ENCODE measurements around the gene SUGCT.

Gene SUGCT

DNA sequence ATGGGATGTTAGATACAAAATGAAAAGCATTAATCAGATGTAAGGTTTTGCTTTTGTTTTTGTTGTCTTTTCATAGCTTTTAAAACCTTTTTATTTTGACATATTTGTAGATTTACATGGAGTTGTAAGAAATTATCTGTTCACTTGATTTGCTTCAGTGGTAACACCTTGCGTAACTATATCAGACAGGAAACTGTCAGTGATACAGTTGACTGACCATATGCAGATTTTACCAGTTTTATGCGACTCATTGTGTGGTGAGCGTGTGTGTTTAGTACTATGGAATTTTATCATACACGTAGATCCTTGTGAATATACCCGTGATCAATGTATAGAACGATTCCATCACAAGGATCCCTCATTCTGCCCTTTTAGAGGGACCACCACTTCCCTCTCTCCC, 701.4 kb downstream of the SUGCT start:
- no peak for TF ChIP-seq JUND (IDR thresholded peaks at IDR 0.05; ENCODE audit: low read depth)
- in situ Hi-C loops (cut with HindIII; ENCODE audit: low pct_unique_long_range_greater_than_20kb, low sequenced_read_pairs): no loop called here
- DNase-seq (ENCODE audit: low read depth in 1 of 2, low spot score in 1 of 2): no peak

DNA sequence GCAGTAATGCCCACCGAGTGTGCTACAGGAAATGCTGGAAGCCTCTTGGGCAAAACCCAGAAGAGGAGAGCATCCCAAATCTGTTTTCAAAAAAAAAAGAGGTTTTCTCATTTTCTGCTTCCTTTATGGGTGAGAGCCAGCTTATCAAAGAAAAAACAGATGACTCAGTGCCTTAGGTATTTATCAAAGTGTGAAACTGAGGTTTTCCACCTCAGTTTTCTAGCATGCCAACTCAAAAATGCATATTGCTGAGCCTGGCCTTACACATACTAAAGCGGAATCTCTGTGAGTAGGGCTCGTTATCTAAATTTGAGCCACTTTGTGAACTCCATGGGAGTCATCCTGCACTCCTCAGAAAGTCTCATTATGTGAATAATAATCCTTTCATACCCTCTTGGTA, 705.1 kb downstream of the SUGCT start:
- DNase-seq (ENCODE audit: low read depth in 1 of 2, low spot score in 1 of 2): no peak
- in situ Hi-C loops (cut with HindIII; ENCODE audit: low pct_unique_long_range_greater_than_20kb, low sequenced_read_pairs): no loop called here

DNA sequence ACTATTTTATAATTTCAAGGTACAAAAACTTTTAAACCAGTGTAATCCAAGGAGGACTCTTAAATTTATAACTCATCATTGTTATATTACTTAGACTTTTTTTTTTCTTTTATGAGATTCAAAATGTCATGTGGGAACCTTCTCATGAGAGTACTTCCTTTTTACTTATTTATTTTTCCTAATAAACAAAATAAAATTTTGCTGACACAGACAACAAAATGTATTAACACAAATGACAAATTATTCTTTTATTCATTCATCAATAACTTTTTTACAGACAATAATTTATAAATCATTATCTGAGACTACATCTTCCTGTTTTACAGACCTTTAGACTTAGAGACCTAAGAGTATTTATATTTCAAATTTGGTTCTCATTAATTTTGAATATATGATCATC, 706.2 kb downstream of the SUGCT start:
- no peak for DNase-seq (ENCODE audit: low read depth in 1 of 2, low spot score in 1 of 2)
- no peak for TF ChIP-seq JUND (IDR thresholded peaks at IDR 0.05; ENCODE audit: low read depth)
- in situ Hi-C loops (cut with HindIII; ENCODE audit: low pct_unique_long_range_greater_than_20kb, low sequenced_read_pairs): no loop called here

More for the DNA sequence above, 705.1 kb downstream of the SUGCT start:
- TF ChIP-seq JUND (IDR thresholded peaks at IDR 0.05; ENCODE audit: low read depth): no peak

DNA sequence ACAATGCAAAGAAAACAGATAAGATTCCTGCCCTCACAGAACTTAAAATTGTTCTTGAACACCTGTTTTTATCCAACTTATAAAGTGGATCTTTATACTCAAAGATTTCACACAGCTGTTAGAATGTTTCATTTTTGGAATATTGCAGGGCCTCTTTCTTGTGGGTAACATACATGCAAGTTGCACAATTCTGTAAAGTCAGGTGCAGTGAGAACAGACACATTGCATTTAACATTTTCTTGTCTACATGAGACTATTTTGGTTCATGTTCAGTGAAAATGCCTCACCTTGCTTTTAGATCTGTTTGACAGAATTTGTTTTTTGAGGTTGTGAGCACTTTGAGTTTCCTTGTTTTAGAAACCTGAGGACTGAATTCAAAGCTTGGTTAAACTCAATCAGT, 707.8 kb downstream of the SUGCT start:
- in situ Hi-C loops (cut with HindIII; ENCODE audit: low pct_unique_long_range_greater_than_20kb, low sequenced_read_pairs): no loop called here
- no peak for DNase-seq (ENCODE audit: low read depth in 1 of 2, low spot score in 1 of 2)
- no peak for TF ChIP-seq JUND (IDR thresholded peaks at IDR 0.05; ENCODE audit: low read depth)

DNA sequence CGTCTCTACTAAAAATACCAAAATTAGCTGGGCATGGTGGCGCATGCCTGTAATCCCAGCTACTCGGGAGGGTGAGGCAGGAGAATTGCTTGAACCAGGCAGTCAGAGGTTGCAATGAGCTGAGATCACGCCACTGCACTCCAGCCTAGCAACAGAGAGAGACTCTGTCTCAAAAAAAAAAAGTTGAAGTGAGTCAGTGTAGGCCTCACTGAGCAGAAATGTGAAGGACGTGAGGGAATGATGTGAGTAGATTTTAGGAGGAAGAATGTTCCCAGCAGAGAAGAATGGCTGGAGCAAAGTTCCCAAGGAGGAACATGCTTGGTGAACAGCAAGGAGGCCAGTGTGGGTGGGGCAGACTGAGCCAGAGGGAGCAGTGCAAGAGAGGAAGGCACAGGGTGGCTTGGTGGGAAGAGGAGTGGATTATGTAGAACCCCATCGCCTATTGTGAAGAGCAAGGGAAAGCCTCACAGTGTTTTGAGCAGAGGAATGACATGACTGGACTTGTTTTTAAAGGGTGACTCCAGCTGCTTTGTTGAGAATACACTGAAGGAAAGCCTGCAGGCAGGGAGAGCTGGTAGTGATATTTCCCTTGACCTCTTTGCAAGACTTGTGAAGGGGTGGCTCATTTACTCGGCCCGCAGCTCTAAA, 708.7 kb downstream of the SUGCT start:
- DNase-seq (ENCODE audit: low read depth in 1 of 2, low spot score in 1 of 2): no peak
- in situ Hi-C loops (cut with HindIII; ENCODE audit: low pct_unique_long_range_greater_than_20kb, low sequenced_read_pairs): no loop called here
- TF ChIP-seq JUND (IDR thresholded peaks at IDR 0.05; ENCODE audit: low read depth): no peak

DNA sequence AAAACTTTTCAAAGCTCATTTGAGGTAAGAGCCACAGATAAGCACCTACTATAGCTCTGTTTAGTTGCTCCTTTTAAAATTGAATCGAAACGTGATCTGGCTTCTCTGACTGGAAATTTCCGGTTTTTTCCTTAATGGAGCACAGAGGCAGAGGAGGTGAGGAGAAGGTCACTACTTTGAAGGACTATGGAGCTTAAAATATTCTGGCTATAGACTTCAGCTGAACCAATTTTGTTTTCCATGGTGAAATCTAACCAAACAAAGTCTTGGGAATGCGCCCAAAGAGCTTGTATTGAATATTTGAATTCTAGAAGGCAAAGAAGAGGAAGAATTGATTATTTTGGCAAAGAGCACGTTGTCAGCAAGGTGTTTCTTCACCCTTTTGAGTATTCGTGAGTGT, 711.1 kb downstream of the SUGCT start:
- DNase-seq (ENCODE audit: low read depth in 1 of 2, low spot score in 1 of 2): no peak
- TF ChIP-seq JUND (IDR thresholded peaks at IDR 0.05; ENCODE audit: low read depth): no peak
- in situ Hi-C loops (cut with HindIII; ENCODE audit: low pct_unique_long_range_greater_than_20kb, low sequenced_read_pairs): no loop called here

DNA sequence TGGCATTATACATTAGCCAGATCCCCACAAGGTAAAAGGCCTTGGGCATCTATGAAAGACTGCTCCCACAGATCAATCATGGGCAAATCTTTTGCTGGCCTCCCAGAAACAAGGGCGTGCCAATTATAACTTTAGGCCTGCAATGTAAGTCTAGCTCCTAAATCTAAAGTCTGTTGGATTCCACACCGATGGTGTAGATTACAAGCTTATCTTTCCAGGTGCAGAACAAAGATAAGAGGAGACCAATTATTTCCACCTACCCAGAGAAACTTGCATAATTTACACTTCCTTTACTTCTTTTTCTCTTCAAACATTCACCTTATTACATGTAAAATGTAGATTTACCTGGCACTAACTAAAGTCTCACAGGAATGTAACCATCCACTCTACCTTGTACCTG, 713.1 kb downstream of the SUGCT start:
- DNase-seq (ENCODE audit: low read depth in 1 of 2, low spot score in 1 of 2): no peak
- in situ Hi-C loops (cut with HindIII; ENCODE audit: low pct_unique_long_range_greater_than_20kb, low sequenced_read_pairs): no loop called here
- TF ChIP-seq JUND (IDR thresholded peaks at IDR 0.05; ENCODE audit: low read depth): no peak

DNA sequence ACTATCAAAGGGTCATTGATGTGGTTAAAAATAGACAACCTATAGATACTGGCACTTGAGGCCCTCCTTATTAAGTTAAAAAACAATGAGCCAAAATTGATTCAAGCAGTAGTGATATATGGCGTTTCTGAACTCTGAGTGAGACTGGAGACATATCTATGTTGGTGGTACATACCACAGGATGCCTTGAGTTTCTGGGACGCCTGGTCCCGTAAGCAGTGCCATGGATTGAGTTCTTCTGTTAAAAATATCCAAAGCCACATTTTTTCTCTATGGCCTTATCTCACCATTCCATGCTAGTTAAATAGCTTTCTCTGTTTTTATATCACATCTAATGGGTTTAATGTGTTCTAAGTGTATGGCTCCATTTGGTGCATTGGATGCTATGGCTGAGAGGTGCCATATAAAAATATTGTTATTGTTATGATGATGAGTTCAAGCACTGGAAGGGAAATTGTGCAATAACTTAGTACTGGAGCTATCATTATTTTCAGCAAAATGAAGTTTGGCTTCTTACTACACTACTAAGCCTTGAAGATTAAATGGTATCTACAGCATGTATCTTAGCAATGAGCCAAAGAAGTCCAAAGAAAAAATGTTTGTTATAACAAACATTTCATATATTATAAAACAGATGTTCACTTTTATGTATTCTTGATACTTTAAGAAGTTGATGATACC, 713.9 kb downstream of the SUGCT start:
- in situ Hi-C loops (cut with HindIII; ENCODE audit: low pct_unique_long_range_greater_than_20kb, low sequenced_read_pairs): no loop called here
- no peak for DNase-seq (ENCODE audit: low read depth in 1 of 2, low spot score in 1 of 2)
- no peak for TF ChIP-seq JUND (IDR thresholded peaks at IDR 0.05; ENCODE audit: low read depth)

DNA sequence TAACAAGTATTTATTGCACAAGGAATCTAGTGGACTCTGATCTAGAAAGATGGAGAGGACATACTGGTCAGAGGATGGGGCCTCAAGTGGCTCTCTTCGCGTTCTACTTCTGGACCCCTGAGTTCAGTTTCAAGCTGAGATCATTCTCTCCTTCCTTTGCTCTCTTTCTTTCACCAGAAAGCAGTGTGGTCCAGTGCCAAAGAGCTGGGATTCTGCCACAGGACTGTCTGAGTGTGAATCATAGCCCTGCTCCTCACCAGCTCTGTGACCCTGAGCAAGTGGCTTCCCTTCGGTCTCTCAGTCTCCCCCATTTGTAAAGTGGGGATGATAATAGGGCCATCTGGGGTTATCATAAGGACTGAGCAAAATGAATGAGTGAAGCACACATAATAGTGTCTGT, 715.2 kb downstream of the SUGCT start:
- no peak for TF ChIP-seq JUND (IDR thresholded peaks at IDR 0.05; ENCODE audit: low read depth)
- no peak for DNase-seq (ENCODE audit: low read depth in 1 of 2, low spot score in 1 of 2)
- in situ Hi-C loops (cut with HindIII; ENCODE audit: low pct_unique_long_range_greater_than_20kb, low sequenced_read_pairs): no loop called here

DNA sequence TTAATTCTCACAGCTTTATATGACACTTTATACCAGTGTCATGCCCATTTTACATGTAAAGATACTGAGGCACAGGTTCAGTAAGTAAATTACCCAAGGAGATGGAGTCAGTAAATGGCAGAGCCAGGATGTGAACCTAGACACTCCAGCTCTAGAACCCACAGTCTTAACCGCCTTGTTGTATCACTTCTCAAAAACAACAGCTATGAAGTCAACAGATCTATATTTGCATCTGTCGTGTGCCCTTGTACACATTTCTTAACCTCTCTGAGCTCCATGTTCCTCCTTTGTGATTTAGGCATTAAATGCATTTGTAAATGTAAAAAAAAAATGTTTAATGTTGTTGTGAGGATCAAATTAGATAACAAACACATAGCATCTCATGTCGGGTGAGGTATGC, 716.2 kb downstream of the SUGCT start:
- no peak for DNase-seq (ENCODE audit: low read depth in 1 of 2, low spot score in 1 of 2)
- TF ChIP-seq JUND (IDR thresholded peaks at IDR 0.05; ENCODE audit: low read depth): no peak
- in situ Hi-C loops (cut with HindIII; ENCODE audit: low pct_unique_long_range_greater_than_20kb, low sequenced_read_pairs): no loop called here

DNA sequence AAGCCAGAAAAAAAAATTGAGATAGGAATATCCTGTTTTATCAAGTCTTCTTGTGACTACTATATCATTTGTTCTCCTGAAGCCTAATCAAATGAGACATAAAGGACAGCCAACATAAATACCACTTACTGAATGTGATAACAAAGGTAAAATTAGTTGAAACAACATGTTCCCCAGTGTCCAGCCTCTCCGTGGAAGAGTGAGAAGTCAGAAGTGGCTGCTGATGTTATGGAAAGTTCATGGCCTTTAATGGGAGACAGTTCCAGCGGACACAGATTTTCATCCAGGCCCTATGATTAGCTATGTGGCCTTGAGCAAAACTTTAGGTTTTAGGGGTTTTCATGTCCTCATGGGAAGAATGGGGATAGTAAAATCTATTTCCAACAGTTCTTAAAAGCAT, 724.3 kb downstream of the SUGCT start:
- no peak for DNase-seq (ENCODE audit: low read depth in 1 of 2, low spot score in 1 of 2)
- TF ChIP-seq JUND (IDR thresholded peaks at IDR 0.05; ENCODE audit: low read depth): no peak
- in situ Hi-C loops (cut with HindIII; ENCODE audit: low pct_unique_long_range_greater_than_20kb, low sequenced_read_pairs): no loop called here

DNA sequence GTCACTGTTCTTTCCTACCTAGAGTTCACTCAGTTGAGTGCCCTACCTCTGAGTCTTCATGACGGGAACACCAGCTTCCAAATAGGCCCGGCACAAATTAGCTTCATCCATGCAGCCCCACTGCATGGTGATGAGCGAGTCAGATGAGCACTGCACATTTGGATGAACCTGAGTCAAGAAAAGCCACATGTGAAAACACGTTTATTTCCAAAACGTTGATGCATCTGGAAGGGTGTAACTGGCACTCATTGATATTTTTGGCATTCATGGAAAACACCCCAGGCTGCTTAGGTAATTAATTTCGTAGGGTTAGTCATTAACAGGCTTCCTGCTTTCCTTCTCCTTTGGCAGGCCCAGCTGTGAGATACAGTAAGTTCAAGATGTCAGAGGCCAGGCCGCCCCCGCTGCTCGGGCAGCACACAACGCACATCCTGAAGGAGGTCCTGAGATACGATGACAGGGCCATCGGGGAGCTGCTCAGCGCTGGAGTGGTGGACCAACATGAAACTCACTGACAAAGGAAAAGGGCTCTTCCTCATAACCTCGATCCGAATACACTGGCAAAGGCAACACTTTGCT, 725.2 kb downstream of the SUGCT start:
- no peak for TF ChIP-seq JUND (IDR thresholded peaks at IDR 0.05; ENCODE audit: low read depth)
- in situ Hi-C loops (cut with HindIII; ENCODE audit: low pct_unique_long_range_greater_than_20kb, low sequenced_read_pairs): no loop called here
- DNase-seq (ENCODE audit: low read depth in 1 of 2, low spot score in 1 of 2): no peak

DNA sequence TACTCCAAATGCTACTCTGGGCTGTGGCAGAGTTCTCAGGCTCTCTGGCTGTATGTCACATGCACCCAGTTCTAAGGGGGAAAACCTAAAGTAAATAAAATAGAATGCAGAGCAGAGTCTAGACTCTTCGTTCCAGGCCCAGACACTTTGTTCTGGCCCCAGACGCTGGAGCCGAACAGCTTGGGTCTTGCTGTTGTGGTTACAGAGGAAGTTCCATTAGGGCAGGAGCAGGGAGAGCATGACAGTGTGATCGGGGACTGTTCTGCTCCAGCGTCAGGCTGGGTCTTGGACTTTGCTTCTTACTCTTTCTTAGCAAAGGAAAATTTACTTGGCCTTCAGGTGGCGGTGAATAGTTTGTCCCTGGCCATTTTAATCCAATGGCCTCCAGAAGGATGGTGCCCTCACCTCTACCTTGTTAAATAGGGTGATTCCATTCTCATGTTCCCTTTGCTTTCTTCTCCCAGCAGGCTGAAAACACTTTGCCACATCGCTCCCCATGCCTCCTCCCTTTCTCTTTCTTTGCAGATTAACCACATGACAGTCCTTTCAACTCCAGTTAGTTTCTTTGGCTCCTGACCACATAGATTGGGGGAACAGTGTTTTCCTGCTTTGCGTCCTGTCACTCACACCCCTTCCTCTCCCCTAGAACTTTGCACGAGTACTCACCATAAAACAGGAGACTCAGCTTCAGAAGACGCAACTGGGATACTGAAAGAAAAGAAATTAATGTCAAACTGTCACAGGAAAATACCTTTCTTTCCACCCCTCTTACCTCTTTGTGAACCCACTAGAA, 730.8 kb downstream of the SUGCT start:
- in situ Hi-C loops (cut with HindIII; ENCODE audit: low pct_unique_long_range_greater_than_20kb, low sequenced_read_pairs): no loop called here
- TF ChIP-seq JUND (IDR thresholded peaks at IDR 0.05; ENCODE audit: low read depth): no peak
- DNase-seq (ENCODE audit: low read depth in 1 of 2, low spot score in 1 of 2): no peak
